Left lung (tissue), 10 donors: ENCODE measurements around the gene PTP4A1. TPM values are rescaled to one million over a fixed set of nuclear protein-coding genes. Genes with fewer than 3 reads are reported as not detected.
"Not testable (repeated sequence)": the region's sequence is repeated elsewhere in the genome, so short reads cannot be mapped to it uniquely, and the experiment has no call there.

Experiments
- ATAC-seq: fragments of 200-7000 bp; cut with Tn5 transposase; one replicate; pipeline ENCODE4 v1.9.1; 2020; ENCODE audit warnings: moderate library complexity
- DNase-seq, 4 donors: peaks; one replicate each; pipeline ENCODE4 v3.0.0-alpha.2; 2013 to 2020
- H3K27ac ChIP-seq, 2 donors: fragments of 200-600 bp; sonication (generic) in 1 of 2; one replicate each; pipeline versions ENCODE4 v1.5.0 to v1.8.0; 2020 to 2021
- H3K27me3 ChIP-seq, 2 donors: fragments of 200-600 bp; sonication (generic) in 1 of 2; one replicate each; pipeline versions ENCODE4 v1.5.0 to v1.8.0; 2020 to 2021
- H3K36me3 ChIP-seq, 2 donors: fragments of 200-600 bp; sonication (generic) in 1 of 2; one replicate each; pipeline versions ENCODE4 v1.5.0 to v1.8.0; 2020 to 2021
- H3K4me1 ChIP-seq, 2 donors: fragments of 200-600 bp; one replicate each; pipeline ENCODE4 v1.8.0; 2021
- H3K4me3 ChIP-seq, 2 donors: fragments of 200-600 bp; sonication (generic) in 1 of 2; one replicate each; pipeline versions ENCODE4 v1.5.0 to v1.8.0; 2020 to 2021; ENCODE audit warnings: mild to moderate bottlenecking in 1 of 2
- H3K9me3 ChIP-seq, 2 donors: fragments of 200-600 bp; sonication (generic) in 1 of 2; one replicate each; pipeline versions ENCODE4 v1.5.0 to v1.8.0; 2020 to 2021
- CTCF ChIP-seq, 2 donors: fragments of 200-600 bp; sonication (generic) in 1 of 2; IDR thresholded peaks; one replicate each; pipeline versions ENCODE4 v1.5.0 to v1.8.0; 2021; ENCODE audit warnings: antibody characterized with exemption in 2 of 2
- intact Hi-C, 2 donors: fragments of 100-400 bp; cut with DNase I; formaldehyde crosslinking; loops; one replicate each; pipeline versions ENCODE4 v1.11.2 to v1.14.2; 2022
- polyA plus RNA-seq, 6 donors: library from polyadenylated mRNA; unstranded; fragments of 120-200 nt; gene quantifications; one replicate each; pipeline ENCODE4 v1.2.1, GENCODE V29; 2013; ENCODE audit not compliant: insufficient read length in 6 of 6
- total RNA-seq, 2 donors: library from RNA; stranded (reverse); fragmentation: NEBNext Ultra II Directional; extraction: Animal tissue kit (Norgen Biotek cat#: 25700); gene quantifications; one replicate each; pipeline ENCODE4 v1.2.1, GENCODE V29; 2021
- donor health status: DM: no; HTN: yes; CAD: no.
- donor health status: DM: no; HTN: no; CAD: no.

The PTP4A1 gene
- total and polyA plus RNA-seq, 8 donors: 68.6 to 119 (median 81.9) TPM

- DNase-seq: no peak
- TF ChIP-seq CTCF (IDR thresholded peaks at IDR 0.05): no peak
- peak; percentile 17 for ATAC-seq
- Histone ChIP-seq H3K4me3 (no peak overlapping the region), H3K27ac (no peak overlapping the region), H3K27me3 (no peaks in the 10 kb centered on the region), H3K36me3 (peaks cover 9 to 50% of the 10 kb centered on the region in 2 donors), H3K9me3 (no peaks in the 10 kb centered on the region), H3K4me1 (no peaks in the 10 kb centered on the region)
- intact Hi-C loops: no loop called here
Measured at GRCh38 chr6:63584125-63584514, 11.8 kb downstream of the PTP4A1 start.

GRCh38 chr6:63584566-63584965, 12.3 kb downstream of the PTP4A1 start:
- Histone ChIP-seq H3K9me3 (no peaks in the 10 kb centered on the region), H3K4me3 (no peak overlapping the region), H3K27me3 (no peaks in the 10 kb centered on the region), H3K27ac (no peak overlapping the region), H3K4me1 (no peaks in the 10 kb centered on the region), H3K36me3 (peaks cover 9 to 45% of the 10 kb centered on the region in 2 donors)
- no peak for TF ChIP-seq CTCF (IDR thresholded peaks at IDR 0.05)
- DNase-seq (no peak), ATAC-seq (peak; percentile 10)
- intact Hi-C loops: no loop called here

GRCh38 chr6:63585652-63586051, 13.4 kb downstream of the PTP4A1 start:
- H3K9me3 ChIP-seq, H3K4me3 ChIP-seq, ATAC-seq, H3K4me1 ChIP-seq, H3K27ac ChIP-seq, intact Hi-C loops, DNase-seq, H3K27me3 ChIP-seq: not testable (repeated sequence)
- H3K36me3 ChIP-seq: peaks cover 0 to 35% of the 10 kb centered on the region in 2 donors

- H3K27ac ChIP-seq: no peak overlapping the region
- no peaks in the 10 kb centered on the region for H3K36me3 ChIP-seq
- H3K4me3 ChIP-seq: no peak overlapping the region
- no peak for TF ChIP-seq CTCF (IDR thresholded peaks at IDR 0.05)
- DNase-seq (no peak), ATAC-seq (no peak)
- H3K9me3 ChIP-seq: no peaks in the 10 kb centered on the region
- H3K27me3 ChIP-seq: no peaks in the 10 kb centered on the region
- H3K4me1 ChIP-seq: no peaks in the 10 kb centered on the region
- intact Hi-C loops: loop anchor here in 1 of 2 donors (10.0 kb wide), 1 partner anchor 175 kb away; no protein-coding TSS in a partner anchor
Measured at GRCh38 chr6:63589952-63590411, 17.7 kb downstream of the PTP4A1 start.

GRCh38 chr6:63592886-63593285, 20.6 kb downstream of the PTP4A1 start:
- Histone ChIP-seq H3K4me1 (peaks cover 0 to 3% of the 10 kb centered on the region in 2 donors), H3K27me3 (no peaks in the 10 kb centered on the region), H3K9me3 (no peaks in the 10 kb centered on the region), H3K27ac (no peak overlapping the region), H3K36me3 (no peaks in the 10 kb centered on the region), H3K4me3 (no peak overlapping the region)
- intact Hi-C loops: loop anchor here in 1 of 2 donors (10.0 kb wide), 1 partner anchor 172 kb away; no protein-coding TSS in a partner anchor
- TF ChIP-seq CTCF (IDR thresholded peaks at IDR 0.05): no peak
- DNase-seq: no peak
- ATAC-seq: no peak
